GM19239 (cell line): ENCODE data around the gene ALPP.
"Not testable (repeated sequence)": the region's sequence is repeated elsewhere in the genome, so short reads cannot be mapped to it uniquely, and the experiment has no call there.

Source experiments
- DNase-seq: peaks from one replicate; pipeline ENCODE4 v3.0.0; 2011; ENCODE audit warnings: low spot score; ENCODE audit not compliant: insufficient read length
- FAIRE-seq: peaks from 2 replicates; lab custom pipeline; 2011; peaks lifted over from hg19 to GRCh38; lab: Jason Lieb, UNC

The ALPP gene

DNA sequence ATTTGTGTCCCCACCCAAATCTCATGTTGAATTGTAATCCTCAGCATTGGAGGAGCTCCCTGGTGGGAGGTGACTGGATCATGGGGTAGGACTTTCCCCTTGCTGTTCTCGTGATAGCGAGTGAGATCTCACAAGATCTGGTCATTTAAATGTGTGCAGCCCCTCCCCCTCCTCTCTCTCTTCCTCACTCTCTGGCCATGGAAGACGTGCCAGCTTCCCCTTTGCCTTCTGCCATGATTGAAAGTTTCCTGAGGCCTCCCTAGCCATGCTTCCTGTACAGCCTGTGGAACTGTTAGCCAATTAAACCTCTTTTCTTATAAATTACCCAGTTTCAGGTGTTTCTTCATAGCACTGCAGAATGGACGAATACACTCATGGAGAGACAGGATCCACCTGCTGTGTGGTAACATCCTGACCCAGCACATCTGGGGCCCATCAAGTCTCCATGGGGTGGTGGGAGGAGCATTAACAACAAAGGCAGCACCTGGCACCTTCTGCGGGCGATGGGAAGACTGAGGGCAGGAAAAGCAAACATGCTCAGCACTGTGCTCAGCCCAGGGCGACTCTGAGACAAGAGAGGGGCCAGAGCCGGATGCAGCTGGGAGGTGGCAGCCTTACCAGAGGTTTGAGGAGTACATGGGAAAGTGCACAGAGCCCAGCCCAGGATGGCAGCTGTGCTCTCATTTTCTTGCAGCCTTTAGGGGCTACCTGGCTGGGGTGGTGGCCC lies 16.2 kb upstream of the ALPP start:
- FAIRE-seq, result no peak
- no peak for DNase-seq

DNA sequence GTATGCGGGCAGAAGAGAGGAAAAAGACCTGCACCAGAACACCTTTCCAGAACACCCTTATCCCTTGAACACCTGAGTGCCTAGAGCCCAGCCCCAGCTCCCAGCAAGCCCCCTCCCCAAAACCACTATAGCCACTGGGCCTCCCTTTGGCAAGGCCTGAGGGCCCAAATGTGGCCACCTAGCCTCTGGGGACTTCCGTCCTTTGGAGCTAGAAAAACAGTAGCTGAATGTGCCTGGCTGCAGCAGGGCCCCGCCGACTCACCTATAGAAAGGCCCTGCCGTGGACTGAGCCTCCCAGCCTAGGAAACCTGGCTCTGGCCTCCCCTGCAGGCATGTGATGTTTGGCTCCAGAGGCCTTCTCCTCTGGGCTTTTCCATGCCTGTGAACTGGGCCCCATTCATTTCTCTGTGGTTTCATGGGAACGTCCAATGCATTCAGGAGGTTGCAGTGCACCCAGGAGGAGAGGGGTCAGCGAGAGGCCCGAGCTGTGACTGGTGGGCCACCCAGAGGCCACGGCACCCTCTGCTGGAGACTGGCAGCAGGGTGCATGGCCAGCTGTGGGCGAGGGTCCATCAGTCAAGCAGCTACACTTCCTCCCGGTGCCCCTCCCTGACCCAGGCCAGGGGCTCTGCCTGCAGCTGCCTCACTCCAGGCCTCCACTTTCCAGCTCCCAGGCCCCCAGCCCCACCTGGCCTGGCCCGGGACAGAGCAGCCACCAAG lies 15.3 kb upstream of the ALPP start:
- not testable (repeated sequence) for DNase-seq, FAIRE-seq

DNA sequence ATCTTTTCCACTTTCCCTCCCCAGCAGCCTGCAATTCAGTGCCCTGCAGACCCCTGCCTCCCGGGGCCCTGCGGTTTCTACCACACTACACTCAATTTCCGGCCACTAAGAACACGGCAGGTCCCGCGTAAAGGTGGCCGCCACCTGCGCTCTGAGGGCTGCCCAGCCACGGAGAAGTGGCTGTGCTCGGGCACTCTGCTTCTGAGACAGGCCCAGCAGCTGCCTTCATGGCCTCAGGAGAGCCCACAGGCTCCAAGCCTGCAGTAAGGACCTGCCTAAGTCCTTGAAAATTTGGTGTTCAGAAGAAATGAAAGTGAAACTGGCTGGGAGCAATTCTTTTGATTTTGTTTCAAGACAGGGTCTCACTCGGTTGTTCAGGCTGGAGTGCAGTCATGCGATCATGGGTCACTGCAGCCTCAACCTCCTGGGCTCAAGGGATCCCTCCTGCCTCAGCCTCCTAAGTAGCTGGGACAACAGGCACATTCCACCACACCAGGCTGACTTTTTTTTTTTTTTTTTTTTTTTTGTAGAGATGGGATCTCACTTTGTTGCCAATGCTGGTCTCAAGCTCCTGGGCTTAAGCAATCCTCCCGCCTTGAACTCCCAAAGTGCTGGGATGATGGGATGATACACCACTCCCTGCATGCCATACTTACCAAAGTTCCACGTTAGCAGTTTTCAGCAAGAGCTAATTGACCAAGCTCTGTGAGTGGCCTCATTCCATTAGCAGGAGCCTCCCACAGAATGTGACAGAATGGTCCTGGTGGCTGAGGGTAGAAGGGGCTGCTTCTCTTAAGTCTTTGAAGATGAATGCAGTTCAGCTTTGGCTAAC lies 14.6 kb upstream of the ALPP start:
- FAIRE-seq (peak; percentile 26), DNase-seq (peak; percentile 64)

DNA sequence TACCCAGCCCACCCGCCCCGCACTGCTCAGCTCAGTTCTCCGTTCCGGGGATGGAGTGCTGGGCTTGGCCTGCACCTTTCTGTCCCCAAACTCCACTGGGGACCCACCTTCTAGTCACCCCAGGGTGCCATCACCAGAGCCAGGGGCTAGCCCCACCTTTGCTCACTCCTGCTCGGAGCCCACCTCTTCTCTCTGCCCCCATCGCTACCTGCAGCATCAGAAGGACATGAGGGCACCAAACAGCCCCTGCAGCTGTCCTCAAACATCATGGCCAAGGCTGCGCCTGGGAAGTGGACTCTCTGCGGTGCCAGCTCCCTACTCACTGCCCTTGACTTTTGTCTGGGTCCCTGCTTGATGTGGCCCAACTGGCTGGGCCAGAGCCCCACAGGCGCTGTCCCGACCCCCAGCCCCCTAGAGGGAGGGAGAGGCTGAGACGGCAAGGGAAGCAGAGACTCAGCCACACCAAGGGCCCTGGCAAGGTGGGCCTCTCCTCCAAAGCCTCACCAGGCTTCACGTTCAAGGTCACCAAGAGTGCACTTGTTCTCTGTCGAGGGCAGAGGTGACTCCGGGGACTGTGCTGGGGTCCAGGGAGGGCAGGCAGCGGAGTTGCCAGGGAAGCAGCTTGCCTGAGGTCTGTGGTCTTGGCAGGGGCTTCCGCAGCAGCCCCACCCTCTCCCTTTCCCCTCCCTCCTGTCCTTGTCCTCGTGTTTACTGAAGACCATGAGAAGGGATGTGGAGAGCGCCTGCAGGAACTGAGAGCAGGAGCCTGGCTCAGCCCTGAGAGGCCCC lies 13.6 kb upstream of the ALPP start:
- not testable (repeated sequence) for DNase-seq, FAIRE-seq

DNA sequence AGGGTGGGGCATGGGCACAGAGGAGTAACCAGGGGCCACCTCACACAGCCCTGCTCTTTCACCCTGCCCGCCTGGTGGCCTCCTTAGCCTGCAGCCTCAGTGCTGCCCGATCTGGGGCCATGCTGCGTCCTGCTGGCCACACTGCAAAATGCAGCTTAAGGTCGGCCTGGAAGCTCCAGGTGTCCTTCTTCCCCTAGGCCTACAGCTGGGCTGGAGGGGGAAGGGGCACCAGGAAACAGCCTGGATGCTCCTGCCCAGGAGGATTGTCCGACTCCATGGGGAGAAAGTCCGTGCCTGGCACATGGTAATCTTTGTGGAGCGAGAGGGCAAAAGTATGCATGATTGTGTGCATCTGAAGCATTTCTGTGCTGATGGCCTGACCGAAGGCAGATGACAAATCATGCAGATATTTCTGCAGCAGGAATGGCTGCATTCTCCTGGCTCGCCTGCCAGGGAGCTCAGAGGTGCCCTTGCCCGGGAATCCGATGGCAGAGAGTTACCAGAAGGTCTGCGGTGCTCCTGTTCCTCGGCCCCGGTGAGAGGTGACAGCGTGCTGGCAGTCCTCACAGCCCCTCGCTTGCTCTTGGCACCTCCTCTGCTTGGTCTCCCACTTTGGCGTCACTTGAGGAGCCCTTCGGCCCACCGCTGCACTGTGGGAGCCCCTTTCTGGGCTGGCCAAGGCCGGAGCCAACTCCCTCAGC lies 12.8 kb upstream of the ALPP start:
- FAIRE-seq, result no peak

DNA sequence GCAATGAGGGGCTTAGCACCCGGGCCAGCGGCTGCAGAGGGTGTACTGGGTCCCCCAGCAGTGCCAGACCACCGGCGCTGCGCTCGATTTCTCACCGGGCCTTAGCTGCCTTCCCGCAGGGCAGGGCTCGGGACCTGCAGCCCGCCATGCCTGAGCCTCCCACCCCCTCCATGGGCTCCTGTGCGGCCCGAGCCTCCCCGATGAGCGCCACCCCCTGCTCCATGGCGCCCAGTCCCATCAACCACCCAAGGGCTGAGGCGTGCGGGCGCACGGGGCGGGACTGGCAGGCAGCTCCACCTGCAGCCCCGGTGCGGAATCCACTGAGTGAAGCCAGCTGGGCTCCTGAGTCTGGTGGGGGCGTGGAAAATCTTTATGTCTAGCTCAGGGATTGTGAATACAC lies 12.1 kb upstream of the ALPP start:
- FAIRE-seq, result not testable (repeated sequence)

More for the DNA sequence above, 12.8 kb upstream of the ALPP start:
- peak; percentile 80 for DNase-seq

DNA sequence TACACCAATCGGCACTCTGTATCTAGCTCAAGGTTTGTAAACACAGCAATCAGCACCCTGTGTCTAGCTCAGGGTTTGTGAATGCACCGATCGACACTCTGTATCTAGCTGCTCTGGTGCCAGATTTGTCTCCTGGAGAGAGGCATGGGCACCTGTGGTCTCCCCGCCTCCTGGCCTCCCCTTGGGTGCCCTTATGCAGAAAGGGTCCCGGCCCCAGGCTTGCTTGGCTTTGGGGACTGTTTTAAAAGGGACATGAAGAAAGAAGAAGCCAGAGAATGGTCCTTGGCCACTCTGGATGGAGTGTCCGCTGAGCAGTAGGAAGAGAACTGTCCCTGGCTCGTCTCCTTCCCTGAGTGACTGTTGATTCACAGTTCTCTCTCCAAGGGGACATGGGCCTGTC lies 11.5 kb upstream of the ALPP start:
- no peak for FAIRE-seq
- DNase-seq, result no peak

More for the DNA sequence above, 12.1 kb upstream of the ALPP start:
- not testable (repeated sequence) for DNase-seq

DNA sequence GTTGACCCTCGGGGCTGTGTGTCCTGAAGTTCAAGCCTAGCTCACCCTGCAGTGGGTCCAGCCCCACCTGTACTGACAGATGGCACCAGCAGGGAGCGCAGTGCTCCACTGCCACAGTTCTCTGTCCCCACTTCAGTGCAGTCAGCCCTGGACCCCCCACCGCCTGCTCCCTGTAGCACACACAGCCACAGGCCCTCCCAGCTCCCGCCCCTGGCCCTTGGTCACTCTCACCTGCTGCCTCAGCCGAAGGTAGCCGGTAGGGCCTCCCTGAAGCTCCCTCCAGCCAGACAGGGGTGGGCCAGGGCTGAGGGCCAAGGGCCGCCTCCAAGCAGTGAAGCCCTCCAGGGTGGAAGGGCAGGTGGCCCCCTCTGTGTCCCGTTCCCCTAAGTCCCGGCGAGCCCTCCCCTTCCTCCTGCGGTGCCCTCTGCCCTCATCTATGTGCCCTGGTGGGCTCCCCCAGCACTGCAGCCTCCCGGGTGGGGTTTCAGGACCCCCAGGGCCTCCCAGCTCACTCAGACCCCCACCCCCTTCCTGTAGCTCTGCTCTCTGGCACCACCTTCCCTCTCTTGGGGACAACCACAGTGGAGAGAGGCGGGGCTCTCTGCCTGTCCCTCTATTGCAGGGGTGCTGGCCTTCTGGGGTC lies 10.8 kb upstream of the ALPP start:
- DNase-seq (no peak), FAIRE-seq (no peak)

DNA sequence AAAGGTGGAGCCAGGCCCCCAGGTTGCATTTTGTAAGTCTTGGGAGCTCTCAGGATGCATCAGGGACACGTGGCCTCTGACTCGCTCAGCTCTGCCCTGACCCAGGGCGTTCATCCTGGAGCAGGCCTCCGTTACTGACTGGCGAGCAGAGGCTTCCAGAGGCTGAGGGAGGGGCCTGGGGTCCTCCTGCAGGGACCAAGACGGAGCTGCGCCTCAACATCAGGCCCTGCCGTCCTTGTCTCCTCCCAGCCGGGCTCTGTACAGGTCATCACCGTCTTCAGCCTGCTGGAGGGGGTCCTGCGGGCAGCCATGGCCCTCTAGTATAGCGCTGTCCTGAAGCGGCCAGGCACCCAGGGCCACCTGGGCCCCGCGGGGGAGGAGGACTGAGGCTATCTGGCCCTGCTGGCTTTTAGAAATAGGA lies 10.2 kb upstream of the ALPP start:
- DNase-seq (no peak), FAIRE-seq (no peak)

DNA sequence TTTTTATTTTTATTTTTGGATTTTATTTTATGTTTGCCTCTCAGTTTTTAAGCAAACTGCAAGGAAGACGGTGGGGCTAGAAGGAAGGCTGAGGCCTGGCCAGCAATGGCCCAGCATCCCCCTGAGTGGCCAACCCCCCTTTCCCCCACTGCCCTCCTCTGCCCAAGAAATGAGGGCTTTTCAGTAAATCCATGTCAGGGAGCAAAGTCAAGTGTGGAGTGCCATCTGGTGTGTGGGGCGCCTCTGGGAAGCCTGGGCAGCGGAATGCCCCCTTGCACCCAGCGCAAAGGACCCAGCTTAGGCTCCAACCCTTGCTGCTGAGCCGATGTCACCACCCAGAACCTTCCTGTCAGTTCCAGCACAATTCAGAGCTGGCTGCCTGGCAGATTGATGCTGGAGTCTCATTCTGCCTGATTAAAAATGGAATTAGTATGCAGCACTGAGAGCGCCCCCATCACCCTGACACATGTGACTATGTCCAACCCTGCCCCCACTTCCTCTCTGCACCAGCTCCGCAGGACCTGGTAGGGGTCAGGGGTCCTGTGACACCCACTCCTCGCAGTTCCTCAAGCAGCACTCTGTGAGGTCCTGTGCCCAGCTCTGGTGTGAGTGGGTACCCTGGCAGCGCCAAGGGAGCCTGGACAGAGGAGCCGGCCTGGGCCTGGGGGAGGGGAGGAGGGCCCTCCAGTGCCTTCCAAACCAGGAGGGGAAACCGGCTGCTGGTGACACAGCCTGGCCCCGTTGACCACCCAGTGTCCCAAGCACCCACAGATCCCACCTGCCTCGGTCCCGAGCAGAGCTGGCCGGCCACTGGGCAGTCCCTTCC lies 9.2 kb upstream of the ALPP start:
- DNase-seq, result no peak
- no peak for FAIRE-seq

DNA sequence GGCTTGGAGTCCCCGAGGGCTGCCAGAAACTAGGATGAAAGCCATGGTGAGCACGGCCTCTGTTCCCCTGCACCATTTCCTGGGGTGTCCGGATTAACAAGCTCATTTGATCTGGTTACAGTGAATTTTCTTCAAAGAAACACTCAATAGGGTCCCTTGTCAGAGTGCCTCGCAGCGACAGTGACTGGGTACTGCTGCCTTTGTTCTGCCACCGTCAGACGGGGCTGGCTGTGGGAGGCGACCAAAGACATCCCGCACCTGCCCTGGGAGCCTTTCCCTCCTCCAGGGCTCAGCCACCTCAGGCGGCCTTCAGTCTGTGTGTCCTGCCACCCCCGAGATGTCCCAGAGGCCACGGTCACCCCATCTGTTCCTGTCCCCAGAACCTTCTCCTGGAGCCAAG lies 8.5 kb upstream of the ALPP start:
- not testable (repeated sequence) for FAIRE-seq, DNase-seq

DNA sequence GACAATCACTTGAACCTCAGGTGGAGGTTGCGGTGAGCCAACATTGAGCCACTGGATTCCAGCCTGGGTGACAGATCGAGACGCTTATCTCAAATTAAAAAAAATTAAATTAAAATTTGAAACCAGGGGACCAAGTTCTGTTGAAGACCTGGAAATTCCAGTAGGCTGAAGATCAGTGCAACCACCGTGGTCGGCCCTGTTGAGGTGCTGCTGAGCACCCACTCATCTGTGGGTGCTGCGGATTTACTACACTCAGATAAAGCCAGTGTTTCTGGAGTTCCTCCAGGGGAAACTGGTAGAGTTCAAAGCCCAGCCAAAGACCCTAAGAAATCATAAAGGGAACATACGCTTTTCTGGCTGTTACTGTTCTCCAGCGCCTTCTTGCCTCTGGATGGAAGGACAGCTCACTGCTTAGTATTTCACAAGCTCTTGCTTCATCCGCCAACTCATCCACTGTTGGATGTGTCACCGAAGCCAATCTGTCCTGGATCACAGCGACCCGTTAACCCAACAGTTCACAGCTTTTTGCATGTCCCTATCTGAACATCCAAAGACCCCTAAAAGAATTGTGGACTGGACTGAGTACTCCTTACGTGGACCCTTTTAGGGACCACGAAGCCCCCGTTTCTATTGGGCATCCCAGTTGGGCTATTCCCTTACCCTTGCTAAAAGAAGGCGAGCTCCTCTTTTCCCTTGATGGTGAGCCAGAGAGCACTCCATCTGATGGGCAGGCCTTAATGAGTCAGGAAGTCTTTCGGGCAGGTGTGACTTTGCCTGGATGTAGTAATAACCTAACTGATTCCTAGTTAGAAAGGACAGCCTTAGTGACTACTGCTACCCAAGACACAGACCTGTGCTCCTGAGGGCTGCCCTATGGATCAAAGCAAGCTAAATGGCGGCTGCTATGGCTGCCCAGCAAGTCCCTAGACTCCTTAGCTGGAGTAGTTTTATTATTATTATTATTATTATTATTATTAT lies 6.0 kb upstream of the ALPP start:
- no peak for DNase-seq
- FAIRE-seq, result no peak

DNA sequence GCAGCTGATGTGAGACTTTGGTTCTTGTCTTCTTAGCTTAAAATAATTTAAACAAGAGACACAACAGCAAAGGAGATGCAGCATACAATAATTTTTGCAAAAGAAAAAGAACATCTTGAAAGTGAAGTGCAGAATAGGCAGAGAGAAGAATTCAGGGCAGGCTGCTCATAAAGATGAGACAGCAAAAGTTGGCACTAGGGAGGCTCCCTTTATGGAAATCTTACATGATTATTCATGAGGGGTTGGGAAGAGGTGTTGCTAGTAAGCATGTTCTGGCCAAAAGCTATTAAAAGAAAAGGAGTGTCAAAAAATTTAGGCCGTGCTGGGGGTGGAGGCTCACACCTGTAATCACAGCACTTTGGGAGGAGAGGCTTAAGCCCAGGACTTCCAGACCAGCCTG lies 4.2 kb upstream of the ALPP start:
- DNase-seq, result no peak
- no peak for FAIRE-seq

DNA sequence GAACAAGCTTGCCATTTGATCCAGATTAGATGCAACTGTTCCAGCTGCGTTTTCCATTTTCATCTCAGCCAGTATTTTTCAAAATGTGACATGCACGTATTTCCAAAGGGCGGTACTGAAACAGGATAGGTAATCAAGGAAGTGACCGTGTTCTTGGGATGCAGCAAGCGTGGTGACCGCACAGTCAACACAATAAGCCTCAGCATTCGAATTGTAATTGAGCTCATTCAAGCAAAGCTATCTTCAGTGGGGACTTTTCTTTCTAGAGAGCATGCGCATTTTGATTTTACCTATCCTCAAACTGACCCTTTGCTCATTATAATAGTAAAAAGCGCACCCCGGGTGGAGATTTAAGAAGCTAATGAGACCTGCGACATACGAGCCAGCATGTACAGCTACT lies 3.4 kb upstream of the ALPP start:
- DNase-seq (no peak), FAIRE-seq (no peak)

DNA sequence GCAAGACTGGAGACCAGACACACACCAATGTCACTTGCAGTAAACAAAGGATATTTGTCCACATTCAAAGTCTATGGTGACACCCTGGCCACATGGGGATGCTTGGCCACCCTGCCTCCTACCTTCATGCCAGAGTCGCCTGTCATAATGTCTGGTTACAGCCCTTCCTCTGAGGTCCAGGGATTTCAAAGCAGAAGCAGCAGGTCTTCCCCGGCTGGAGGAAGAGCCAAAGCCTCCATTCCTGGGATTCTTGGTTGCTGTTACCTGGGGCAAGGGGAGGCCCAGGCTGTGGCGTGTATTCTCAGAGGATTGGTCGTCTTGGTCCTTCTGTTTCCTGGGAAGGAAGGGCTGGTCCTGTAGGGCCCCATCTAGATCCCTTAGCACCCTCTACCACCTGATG lies 2.3 kb upstream of the ALPP start:
- DNase-seq (no peak), FAIRE-seq (no peak)

DNA sequence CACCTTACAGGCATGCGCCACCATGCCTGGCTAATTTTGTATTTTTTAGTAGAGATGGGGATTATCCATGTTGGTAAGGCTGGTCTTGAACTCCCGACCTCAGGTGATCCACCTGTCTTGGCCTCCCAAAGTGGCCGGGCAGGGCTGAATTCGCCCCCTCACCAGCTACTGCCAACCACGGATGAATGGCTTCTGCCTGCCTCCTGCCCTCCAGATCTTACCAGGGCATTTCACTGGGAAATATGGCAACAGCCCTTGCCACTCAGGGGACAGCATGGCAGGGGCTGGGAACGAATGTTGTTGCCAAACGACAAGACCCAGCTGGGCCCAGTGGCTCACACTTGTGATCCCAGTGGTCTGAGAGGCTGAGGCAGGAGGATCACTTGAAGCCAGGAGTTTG lies 1.8 kb upstream of the ALPP start:
- FAIRE-seq (no peak), DNase-seq (no peak)

DNA sequence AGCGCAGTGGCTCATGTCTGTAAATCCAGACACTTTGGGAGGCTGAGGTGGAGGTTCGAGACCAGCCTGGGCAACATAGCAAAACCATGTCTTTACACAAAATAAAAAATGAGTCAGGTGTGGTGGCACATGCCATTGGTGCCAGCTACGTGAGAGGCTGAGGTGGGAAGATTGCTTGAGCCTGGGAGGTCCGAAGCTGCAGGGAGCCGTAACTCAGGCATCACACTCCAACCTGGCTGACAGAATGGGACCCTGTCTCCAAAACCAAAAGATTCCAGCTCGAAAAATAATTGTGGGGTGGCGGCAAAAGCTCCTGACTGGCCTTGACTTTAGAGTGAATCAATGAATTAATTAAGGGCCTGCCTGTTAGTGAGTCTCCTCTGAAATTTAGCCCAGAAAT lies 1.2 kb upstream of the ALPP start:
- no peak for DNase-seq
- no peak for FAIRE-seq
